ENCODE data around the gene INTS15. TPM values are rescaled to one million over a fixed set of nuclear protein-coding genes. Genes with fewer than 3 reads are reported as not detected.
A peak's percentile ranks its signal among the peaks of the same experiment; 100 is the strongest.

The INTS15 gene
- total and polyA plus RNA-seq, 4 donors: 13.8 to 34.5 (median 22.4) TPM

GRCh38 chr7:6588566-6588965, 1.3 kb upstream of the INTS15 start:
- peaks cover 0 to 11% (median 5%) of the 10 kb centered on the region in 5 donors for H3K4me1 ChIP-seq (ENCODE audit: control insufficient read depth in 5 of 5, insufficient read depth in 5 of 5, low read length in 5 of 5)
- no peak overlapping the region for H3K4me3 ChIP-seq
- ATAC-seq (ENCODE audit: insufficient read depth, low FRiP score) (no peak), DNase-seq (no peak)
- H3K9me3 ChIP-seq (ENCODE audit: control insufficient read depth in 4 of 4, insufficient read depth in 3 of 4, low read length in 3 of 4): no peaks in the 10 kb centered on the region
- TF ChIP-seq CTCF (IDR thresholded peaks at IDR 0.05; ENCODE audit: control extremely low read depth, extremely low read depth): no peak
- WGBS, 2 donors: 74% methylated on average over 9 of the region's 9 CpGs
- peaks cover 3 to 15% (median 11%) of the 10 kb centered on the region in 4 donors for H3K36me3 ChIP-seq (ENCODE audit: control insufficient read depth in 4 of 4, insufficient read depth in 4 of 4, low read length in 4 of 4)
- no peaks in the 10 kb centered on the region for H3K27me3 ChIP-seq (ENCODE audit: control insufficient read depth in 3 of 3, insufficient read depth in 3 of 3, low read length in 2 of 3)
- H3K27ac ChIP-seq (ENCODE audit: low read depth in 1 of 2, low read length in 1 of 2): peak overlapping the region in 1 of 2 donors; percentile 21
- no peak overlapping the region for H3K9ac ChIP-seq (ENCODE audit: insufficient read depth in 1 of 2, low read length in 2 of 2)

- ATAC-seq (ENCODE audit: insufficient read depth, low FRiP score) (no peak), DNase-seq (no peak)
- H3K9ac ChIP-seq (ENCODE audit: insufficient read depth in 1 of 2, low read length in 2 of 2): no peak overlapping the region
- no peaks in the 10 kb centered on the region for H3K27me3 ChIP-seq (ENCODE audit: control insufficient read depth in 3 of 3, insufficient read depth in 3 of 3, low read length in 2 of 3)
- no peaks in the 10 kb centered on the region for H3K9me3 ChIP-seq (ENCODE audit: control insufficient read depth in 4 of 4, insufficient read depth in 3 of 4, low read length in 3 of 4)
- 49 to 58% methylated on average over 18 to 22 of the region's 22 CpGs for WGBS, 2 donors
- peaks cover 0 to 11% (median 5%) of the 10 kb centered on the region in 5 donors for H3K4me1 ChIP-seq (ENCODE audit: control insufficient read depth in 5 of 5, insufficient read depth in 5 of 5, low read length in 5 of 5)
- H3K4me3 ChIP-seq: no peak overlapping the region
- TF ChIP-seq CTCF (IDR thresholded peaks at IDR 0.05; ENCODE audit: control extremely low read depth, extremely low read depth): no peak
- H3K36me3 ChIP-seq (ENCODE audit: control insufficient read depth in 4 of 4, insufficient read depth in 4 of 4, low read length in 4 of 4): peaks cover 5 to 17% (median 12%) of the 10 kb centered on the region in 4 donors
- H3K27ac ChIP-seq (ENCODE audit: low read depth in 1 of 2, low read length in 1 of 2): peak overlapping the region in 1 of 2 donors; percentile 56
These were observed 531 bp upstream of the INTS15 start for GRCh38 chr7:6589151-6589828.

DNA sequence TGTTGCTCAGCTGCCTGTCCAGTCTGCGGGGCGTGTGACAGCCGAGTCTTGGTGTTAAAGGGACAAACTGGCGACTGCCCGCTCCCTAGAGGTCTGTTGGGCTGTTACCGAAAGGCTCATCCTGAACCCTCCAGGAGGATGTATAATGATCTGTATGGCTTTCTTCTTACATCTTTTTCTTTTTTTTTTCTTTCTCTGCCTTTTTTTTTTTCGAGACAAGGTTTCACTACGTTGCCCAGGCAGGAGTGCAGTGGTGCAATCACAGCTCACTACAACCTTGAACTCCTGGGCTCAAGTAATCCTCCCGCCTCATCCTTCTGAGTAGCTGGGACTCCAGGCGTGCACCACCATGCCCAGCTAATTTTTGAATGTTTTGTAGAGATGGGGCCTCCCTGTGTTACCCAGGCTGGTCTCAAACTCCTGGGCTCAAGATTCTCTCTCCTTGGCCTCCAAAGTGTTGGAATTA, 857 bp downstream of the INTS15 start:
- Histone ChIP-seq H3K9me3 (ENCODE audit: control insufficient read depth in 4 of 4, insufficient read depth in 3 of 4, low read length in 3 of 4) (no peaks in the 10 kb centered on the region), H3K4me3 (peak overlapping the region; percentile 97), H3K9ac (ENCODE audit: insufficient read depth in 1 of 2, low read length in 2 of 2) (peak overlapping the region; percentile 37 to 72), H3K27ac (ENCODE audit: low read depth in 1 of 2, low read length in 1 of 2) (peak overlapping the region; percentile 87 to 95), H3K36me3 (ENCODE audit: control insufficient read depth in 4 of 4, insufficient read depth in 4 of 4, low read length in 4 of 4) (peaks cover 12 to 25% (median 18%) of the 10 kb centered on the region in 4 donors), H3K27me3 (ENCODE audit: control insufficient read depth in 3 of 3, insufficient read depth in 3 of 3, low read length in 2 of 3) (no peaks in the 10 kb centered on the region), H3K4me1 (ENCODE audit: control insufficient read depth in 5 of 5, insufficient read depth in 5 of 5, low read length in 5 of 5) (peaks cover 0 to 11% (median 5%) of the 10 kb centered on the region in 5 donors)
- 10 to 17% methylated on average over 10 of the region's 10 CpGs for WGBS, 2 donors
- no peak for TF ChIP-seq CTCF (IDR thresholded peaks at IDR 0.05; ENCODE audit: control extremely low read depth, extremely low read depth)
- no peak for ATAC-seq (ENCODE audit: insufficient read depth, low FRiP score)
- DNase-seq: peak in 1 of 3 donors; percentile 35

All from lung (tissue), 12 donors.